GM12878 (cell line): ENCODE data around the gene SLC43A3.

Experiments used
- ATF3 ChIP-seq: IDR thresholded peaks from 2 replicates; pipeline ENCODE4 v1.6.1; 2011; ENCODE audit warnings: low read depth, mild to moderate bottlenecking, low read length, moderate library complexity, borderline replicate concordance; ENCODE audit errors: extremely low read depth
- BMI1 ChIP-seq: fragments of 450-650 bp; IDR thresholded peaks from 2 replicates; pipeline ENCODE4 v1.6.1; 2016; ENCODE audit warnings: mild to moderate bottlenecking, moderate library complexity, borderline replicate concordance
- CHD1 ChIP-seq: IDR thresholded peaks from 2 replicates; pipeline ENCODE4 v1.6.1; 2012; ENCODE audit warnings: low read depth, low read length, improper control_type of control experiment
- CHD2 ChIP-seq: IDR thresholded peaks from 2 replicates; pipeline ENCODE4 v1.6.1; 2011; ENCODE audit warnings: low read depth, low read length, improper control_type of control experiment, borderline replicate concordance
- JUND ChIP-seq: IDR thresholded peaks from 2 replicates; pipeline ENCODE4 v1.6.1; 2012; ENCODE audit warnings: low read depth, mild to moderate bottlenecking, low read length, improper control_type of control experiment, moderate library complexity
- KDM1A ChIP-seq: fragments of 200-600 bp; sonication (generic); IDR thresholded peaks from 2 replicates; pipeline ENCODE4 v1.6.1; 2016; ENCODE audit warnings: borderline replicate concordance
- NKRF ChIP-seq: fragments of 450-650 bp; conservative IDR thresholded peaks from 2 replicates; pipeline ENCODE4 v1.6.1; 2017; ENCODE audit warnings: mild to moderate bottlenecking, moderate library complexity
- POLR2A ChIP-seq: IDR thresholded peaks from 2 replicates; pipeline ENCODE4 v1.6.1; 2011; ENCODE audit warnings: low read depth, mild to moderate bottlenecking, low read length
- POU2F2 ChIP-seq: IDR thresholded peaks from 3 replicates; pipeline ENCODE4 v1.6.1; 2011; ENCODE audit warnings: low read depth, mild to moderate bottlenecking, low read length, borderline replicate concordance
- TF ChIP-seq, protein P1 (sequence below), 3 experiments: IDR thresholded peaks in 2 of 3; conservative IDR thresholded peaks in 1 of 3; 2 replicates each; pipeline ENCODE4 v1.5.1; 2011; ENCODE audit warnings: low read depth in 3 of 3, low read length in 3 of 3, mild to moderate bottlenecking in 3 of 3, control low read depth in 2 of 3, moderate library complexity in 2 of 3, inconsistent platforms in 1 of 3, mixed read lengths in 1 of 3; ENCODE audit not compliant: control insufficient read depth in 2 of 3, insufficient read depth in 1 of 3; ENCODE audit errors: extremely low read depth in 1 of 3
- TF ChIP-seq, protein P2 (sequence below): IDR thresholded peaks from 2 replicates; pipeline ENCODE4 v1.6.1; 2012; ENCODE audit warnings: mild to moderate bottlenecking, low read depth, low read length

DNA sequence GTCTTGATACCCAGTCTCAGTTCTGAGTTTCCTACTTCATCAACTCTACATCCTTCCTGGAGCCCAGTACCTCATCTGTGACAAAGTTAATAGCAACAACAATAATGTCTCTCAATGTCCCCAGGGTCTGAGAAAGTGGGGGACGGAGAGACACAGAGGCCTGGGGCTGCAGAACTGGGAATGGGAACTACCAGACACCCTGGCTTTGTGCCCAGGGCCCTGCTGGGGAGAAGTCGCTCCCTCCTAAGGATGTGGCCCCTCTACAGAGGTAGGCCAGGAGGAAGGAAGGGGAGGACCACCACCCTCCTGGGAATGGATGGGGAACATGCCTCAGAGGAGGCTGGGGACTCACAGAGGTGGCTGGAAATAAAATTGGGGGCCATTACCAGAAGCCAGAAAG, 51.4 kb downstream of the SLC43A3 start:
- TF ChIP-seq, protein P1, sequence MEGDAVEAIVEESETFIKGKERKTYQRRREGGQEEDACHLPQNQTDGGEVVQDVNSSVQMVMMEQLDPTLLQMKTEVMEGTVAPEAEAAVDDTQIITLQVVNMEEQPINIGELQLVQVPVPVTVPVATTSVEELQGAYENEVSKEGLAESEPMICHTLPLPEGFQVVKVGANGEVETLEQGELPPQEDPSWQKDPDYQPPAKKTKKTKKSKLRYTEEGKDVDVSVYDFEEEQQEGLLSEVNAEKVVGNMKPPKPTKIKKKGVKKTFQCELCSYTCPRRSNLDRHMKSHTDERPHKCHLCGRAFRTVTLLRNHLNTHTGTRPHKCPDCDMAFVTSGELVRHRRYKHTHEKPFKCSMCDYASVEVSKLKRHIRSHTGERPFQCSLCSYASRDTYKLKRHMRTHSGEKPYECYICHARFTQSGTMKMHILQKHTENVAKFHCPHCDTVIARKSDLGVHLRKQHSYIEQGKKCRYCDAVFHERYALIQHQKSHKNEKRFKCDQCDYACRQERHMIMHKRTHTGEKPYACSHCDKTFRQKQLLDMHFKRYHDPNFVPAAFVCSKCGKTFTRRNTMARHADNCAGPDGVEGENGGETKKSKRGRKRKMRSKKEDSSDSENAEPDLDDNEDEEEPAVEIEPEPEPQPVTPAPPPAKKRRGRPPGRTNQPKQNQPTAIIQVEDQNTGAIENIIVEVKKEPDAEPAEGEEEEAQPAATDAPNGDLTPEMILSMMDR (IDR thresholded peaks at IDR 0.05 in 2 of 3, conservative IDR thresholded peaks at IDR 0.05 in 1 of 3; ENCODE audit: control insufficient read depth in 2 of 3, extremely low read depth in 1 of 3, insufficient read depth in 1 of 3, low read depth in 3 of 3, low read length in 3 of 3) = no peak
- TF ChIP-seq POLR2A = no peak
- TF ChIP-seq BMI1 = no peak
- TF ChIP-seq KDM1A = no peak
- TF ChIP-seq ATF3 = no peak
- no peak for TF ChIP-seq POU2F2
- no peak for TF ChIP-seq JUND
- TF ChIP-seq CHD1 = no peak
- TF ChIP-seq, protein P2, sequence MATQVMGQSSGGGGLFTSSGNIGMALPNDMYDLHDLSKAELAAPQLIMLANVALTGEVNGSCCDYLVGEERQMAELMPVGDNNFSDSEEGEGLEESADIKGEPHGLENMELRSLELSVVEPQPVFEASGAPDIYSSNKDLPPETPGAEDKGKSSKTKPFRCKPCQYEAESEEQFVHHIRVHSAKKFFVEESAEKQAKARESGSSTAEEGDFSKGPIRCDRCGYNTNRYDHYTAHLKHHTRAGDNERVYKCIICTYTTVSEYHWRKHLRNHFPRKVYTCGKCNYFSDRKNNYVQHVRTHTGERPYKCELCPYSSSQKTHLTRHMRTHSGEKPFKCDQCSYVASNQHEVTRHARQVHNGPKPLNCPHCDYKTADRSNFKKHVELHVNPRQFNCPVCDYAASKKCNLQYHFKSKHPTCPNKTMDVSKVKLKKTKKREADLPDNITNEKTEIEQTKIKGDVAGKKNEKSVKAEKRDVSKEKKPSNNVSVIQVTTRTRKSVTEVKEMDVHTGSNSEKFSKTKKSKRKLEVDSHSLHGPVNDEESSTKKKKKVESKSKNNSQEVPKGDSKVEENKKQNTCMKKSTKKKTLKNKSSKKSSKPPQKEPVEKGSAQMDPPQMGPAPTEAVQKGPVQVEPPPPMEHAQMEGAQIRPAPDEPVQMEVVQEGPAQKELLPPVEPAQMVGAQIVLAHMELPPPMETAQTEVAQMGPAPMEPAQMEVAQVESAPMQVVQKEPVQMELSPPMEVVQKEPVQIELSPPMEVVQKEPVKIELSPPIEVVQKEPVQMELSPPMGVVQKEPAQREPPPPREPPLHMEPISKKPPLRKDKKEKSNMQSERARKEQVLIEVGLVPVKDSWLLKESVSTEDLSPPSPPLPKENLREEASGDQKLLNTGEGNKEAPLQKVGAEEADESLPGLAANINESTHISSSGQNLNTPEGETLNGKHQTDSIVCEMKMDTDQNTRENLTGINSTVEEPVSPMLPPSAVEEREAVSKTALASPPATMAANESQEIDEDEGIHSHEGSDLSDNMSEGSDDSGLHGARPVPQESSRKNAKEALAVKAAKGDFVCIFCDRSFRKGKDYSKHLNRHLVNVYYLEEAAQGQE = no peak
- TF ChIP-seq NKRF = no peak
- no peak for TF ChIP-seq CHD2
